Ectodermal cell (in vitro differentiated cells): Measurements from ENCODE around the gene EPB41L5.

Experiments
- H3K27ac ChIP-seq: 2 replicates; pipeline ENCODE4 v1.7.0; 2013; ENCODE audit warnings: mild to moderate bottlenecking, low read depth, low read length; ENCODE audit not compliant: insufficient read depth, poor library complexity, severe bottlenecking
- H3K27me3 ChIP-seq: 2 replicates; pipeline ENCODE4 v1.7.0; 2013; ENCODE audit warnings: mild to moderate bottlenecking, low read length; ENCODE audit not compliant: insufficient read depth, control insufficient read depth, poor library complexity, severe bottlenecking
- H3K36me3 ChIP-seq: one replicate; pipeline ENCODE4 v1.7.0; 2013; ENCODE audit warnings: low read length; ENCODE audit not compliant: control insufficient read depth, insufficient read depth
- H3K4me1 ChIP-seq: one replicate; pipeline ENCODE4 v1.7.0; 2013; ENCODE audit warnings: low read length; ENCODE audit not compliant: control insufficient read depth, insufficient read depth
- H3K4me3 ChIP-seq: 2 replicates; pipeline ENCODE4 v1.7.0; 2013; ENCODE audit warnings: low read depth, low read length, control low read depth; ENCODE audit not compliant: insufficient read depth
- H3K9me3 ChIP-seq: 2 replicates; pipeline ENCODE4 v1.7.0; 2013; ENCODE audit warnings: mild to moderate bottlenecking, low read length, moderate library complexity; ENCODE audit not compliant: control insufficient read depth
- WGBS, 2 experiments: methylation state at CpG; one replicate each; pipeline ENCODE4 v1.1.7; 2013; ENCODE audit warnings: missing lambda C conversion rate in 2 of 2; 5-methylcytosine and 5-hydroxymethylcytosine counted together

The EPB41L5 gene

DNA sequence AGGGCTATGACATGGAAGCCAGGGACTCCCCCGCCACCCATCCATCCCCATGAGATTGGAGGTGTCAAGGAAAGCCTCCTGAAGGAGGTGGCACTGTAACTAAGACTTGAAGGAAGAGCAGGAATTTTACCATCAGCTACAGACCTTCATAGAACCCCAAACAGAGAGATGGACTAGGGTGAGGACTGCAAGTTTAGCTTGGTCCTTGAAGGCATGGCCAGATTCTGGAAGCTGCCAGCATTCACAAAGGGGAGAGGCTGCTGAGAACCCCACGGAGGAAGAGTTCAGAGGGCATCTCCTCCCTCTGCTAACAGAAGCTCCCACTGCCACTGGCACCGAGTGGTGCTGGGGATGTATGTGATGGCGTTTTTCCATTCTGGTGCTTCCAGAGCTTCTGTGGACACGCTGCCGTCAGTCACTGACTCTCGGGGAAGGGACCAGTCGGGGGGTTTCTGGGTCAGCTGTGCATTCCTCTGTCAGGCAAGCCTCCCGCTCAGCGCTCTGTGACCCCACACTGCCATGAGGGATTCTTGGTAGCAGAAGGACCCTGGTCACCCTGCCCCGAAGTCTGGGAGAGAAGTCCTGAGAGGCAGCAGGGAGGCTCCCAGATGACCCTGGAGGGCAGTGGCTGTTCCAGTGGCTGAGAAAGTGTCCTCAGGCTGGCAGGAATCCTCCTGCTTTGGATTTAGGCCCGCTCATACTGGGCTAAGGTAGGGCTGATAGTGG, 192.2 kb downstream of the EPB41L5 start:
- Histone ChIP-seq H3K27ac (no peak overlapping the region), H3K4me3 (no peak overlapping the region), H3K9me3 (no peaks in the 10 kb centered on the region), H3K36me3 (no peaks in the 10 kb centered on the region), H3K4me1 (no peaks in the 10 kb centered on the region), H3K27me3 (no peaks in the 10 kb centered on the region)
- 91 to 95% methylated on average over 12 of the region's 12 CpGs for WGBS, 2 experiments

DNA sequence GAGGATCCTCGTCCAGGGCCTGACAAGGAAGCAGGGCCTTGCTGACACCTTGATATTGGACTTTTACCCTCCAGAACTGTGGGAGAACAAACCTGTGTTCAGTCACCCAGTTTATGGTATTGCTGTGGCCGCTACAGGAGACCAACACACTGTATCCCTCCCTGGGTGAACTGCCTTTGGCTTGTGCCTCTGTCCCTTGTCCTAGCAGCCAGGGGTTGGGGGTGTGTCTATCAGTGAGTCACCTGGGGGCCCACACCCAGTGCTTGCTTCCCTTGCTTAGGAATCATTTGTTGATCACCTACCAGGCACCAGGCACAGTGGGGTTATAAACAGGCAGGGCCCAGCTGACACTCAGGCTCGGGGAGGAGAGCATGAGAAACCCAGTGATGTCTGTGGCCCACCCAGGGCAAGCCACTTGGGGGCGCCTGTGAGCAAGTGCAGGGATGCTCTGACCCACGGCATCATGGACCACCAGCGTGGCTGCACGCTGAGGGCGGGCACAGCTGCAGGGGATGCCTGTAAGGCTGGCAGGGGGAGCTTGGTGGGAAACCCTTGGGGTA, 193.2 kb downstream of the EPB41L5 start:
- Histone ChIP-seq H3K9me3 (no peaks in the 10 kb centered on the region), H3K4me1 (no peaks in the 10 kb centered on the region), H3K4me3 (no peak overlapping the region), H3K36me3 (no peaks in the 10 kb centered on the region), H3K27me3 (no peaks in the 10 kb centered on the region), H3K27ac (no peak overlapping the region)
- 47 to 52% methylated on average over 8 of the region's 8 CpGs for WGBS, 2 experiments

DNA sequence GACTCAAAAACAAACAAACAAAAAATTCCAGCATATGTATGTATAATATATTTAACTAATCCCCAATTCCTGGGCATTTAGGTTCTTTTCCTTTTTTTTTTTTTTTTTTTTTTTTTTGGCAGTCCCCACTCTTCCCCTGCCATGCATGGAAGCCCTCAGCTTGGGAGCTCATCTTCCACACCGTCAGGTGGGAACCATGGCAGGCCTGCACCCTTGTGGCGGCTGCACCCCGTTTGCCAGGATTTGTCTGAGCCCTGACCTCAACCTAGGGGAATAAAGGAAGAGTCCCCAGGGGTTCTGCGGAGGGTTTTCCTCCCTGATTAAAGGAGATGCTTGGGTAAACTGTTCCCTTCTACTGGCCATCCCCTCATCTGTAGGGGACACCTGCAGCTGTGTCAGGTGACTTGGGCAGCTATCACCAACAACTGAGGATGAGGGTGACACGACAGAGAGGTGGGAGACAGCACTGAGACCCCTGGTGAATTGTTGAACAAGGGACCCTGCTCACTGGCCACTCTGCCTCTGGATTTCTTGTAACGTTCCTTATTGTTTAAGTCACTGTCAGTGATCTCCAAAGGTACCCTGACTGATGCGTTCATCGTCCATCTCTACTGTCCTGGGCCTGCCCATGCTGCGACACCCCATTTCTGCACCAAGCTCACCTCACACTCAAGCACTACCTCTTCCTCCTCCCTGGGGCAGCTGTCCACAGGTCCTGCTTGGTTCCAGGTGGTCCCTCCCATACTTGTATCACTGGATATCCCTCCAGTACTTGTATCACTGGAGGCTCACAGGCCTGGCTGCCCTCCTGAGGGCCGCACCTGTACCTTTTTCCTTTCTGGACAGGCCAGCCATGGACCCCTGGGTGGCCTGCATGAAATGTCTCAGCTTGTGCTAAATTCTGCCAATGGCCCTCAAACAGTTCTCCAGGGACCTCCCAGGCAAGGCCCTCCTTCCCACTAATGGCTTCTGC, 195.8 kb downstream of the EPB41L5 start:
- no peaks in the 10 kb centered on the region for H3K4me1 ChIP-seq
- H3K9me3 ChIP-seq: no peaks in the 10 kb centered on the region
- no peaks in the 10 kb centered on the region for H3K36me3 ChIP-seq
- 90 to 92% methylated on average over 10 of the region's 10 CpGs for WGBS, 2 experiments
- no peaks in the 10 kb centered on the region for H3K27me3 ChIP-seq
- H3K27ac ChIP-seq: no peak overlapping the region
- H3K4me3 ChIP-seq: no peak overlapping the region

DNA sequence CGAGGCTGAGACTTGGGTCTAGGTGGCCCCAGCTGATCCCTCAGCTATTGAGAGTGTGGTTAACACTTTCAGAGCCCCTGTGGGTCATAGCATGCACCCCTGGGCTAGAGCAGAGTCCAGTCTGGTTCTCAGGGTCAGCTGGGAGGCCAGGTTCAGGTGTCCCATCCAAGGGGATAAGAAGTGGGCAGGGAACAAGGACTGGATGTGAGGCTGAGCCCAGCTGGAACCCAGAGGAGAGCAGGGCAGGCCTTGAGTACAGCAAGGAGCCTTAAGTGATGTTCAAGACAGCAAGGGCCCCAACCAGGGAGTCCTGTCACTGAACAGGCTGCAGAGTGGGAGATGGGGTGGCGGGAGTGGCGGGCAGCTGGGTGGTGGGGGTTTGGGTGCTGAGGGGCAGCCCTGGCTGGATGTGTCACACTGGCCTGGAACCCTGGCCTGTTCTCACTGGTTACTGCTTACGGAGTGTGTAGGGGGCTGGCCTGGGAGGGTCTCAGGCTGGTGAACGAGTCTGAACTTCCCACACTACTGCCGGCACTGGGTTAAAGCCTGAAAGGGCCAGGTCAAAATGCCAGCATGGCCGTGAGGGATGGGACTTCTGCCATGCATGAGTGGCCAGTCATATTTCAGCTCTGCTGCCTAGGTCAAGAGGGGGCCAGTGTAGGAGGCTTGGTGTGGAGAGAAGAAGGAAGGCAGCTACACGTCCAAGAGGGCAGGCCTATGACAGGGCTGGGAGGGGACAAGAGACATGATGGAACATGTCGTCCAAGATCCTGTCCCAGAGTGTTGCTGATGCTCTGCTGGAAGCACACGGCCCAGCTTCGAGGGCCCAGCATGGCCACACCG, 196.8 kb downstream of the EPB41L5 start:
- Histone ChIP-seq H3K9me3 (no peaks in the 10 kb centered on the region), H3K4me1 (no peaks in the 10 kb centered on the region), H3K27me3 (no peaks in the 10 kb centered on the region), H3K36me3 (no peaks in the 10 kb centered on the region), H3K27ac (no peak overlapping the region), H3K4me3 (no peak overlapping the region)
- 92 to 94% methylated on average over 12 of the region's 12 CpGs for WGBS, 2 experiments

DNA sequence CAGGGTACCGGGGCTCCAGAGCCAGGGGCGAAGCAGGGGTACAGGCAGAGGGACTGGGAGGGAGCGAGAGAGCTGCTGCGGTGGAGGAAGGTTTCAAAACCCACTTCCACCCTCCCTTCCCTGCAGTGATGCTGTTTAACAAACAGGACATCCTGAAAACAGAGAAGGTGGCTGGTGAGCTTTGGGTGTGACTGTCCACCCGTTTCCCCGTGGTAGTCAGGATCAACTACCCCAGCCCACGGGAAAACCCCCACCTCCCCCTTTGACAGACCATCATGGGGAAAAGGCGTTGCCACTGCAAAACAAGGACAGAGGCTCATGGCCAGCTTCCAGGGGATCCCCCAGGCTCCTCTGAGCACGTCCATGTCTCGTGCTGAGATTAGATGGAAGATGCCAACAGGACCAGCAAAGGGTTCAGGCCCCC, 197.4 kb downstream of the EPB41L5 start:
- Histone ChIP-seq H3K27me3 (no peaks in the 10 kb centered on the region), H3K27ac (no peak overlapping the region), H3K36me3 (no peaks in the 10 kb centered on the region), H3K9me3 (no peaks in the 10 kb centered on the region), H3K4me1 (no peaks in the 10 kb centered on the region), H3K4me3 (no peak overlapping the region)
- 79 to 85% methylated on average over 10 of the region's 10 CpGs for WGBS, 2 experiments

DNA sequence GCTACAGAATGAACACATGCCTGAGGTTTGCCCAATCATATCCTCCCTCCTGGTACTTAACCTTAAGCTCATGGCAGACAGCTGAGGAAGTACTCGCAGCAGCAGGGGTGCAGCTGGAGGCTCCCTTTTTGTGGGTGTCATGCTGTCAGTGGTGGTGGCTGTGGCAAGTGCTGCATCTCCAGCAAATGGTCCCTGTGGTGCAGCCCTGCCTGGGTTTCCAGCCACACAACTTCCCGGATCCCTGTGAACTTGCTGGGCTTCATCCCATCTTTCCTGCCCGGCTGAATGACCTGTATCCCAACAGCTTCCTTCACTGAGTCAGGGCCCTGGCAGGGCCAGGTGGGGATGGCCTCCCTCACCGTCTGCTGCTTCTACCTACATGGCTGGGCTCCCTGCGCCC, 205.3 kb downstream of the EPB41L5 start:
- Histone ChIP-seq H3K27ac (no peak overlapping the region), H3K9me3 (peaks cover 2% of the 10 kb centered on the region), H3K4me1 (no peaks in the 10 kb centered on the region), H3K4me3 (no peak overlapping the region), H3K27me3 (peaks cover 8% of the 10 kb centered on the region), H3K36me3 (no peaks in the 10 kb centered on the region)
- WGBS, 2 experiments: 95% methylated on average over 5 of the region's 5 CpGs

DNA sequence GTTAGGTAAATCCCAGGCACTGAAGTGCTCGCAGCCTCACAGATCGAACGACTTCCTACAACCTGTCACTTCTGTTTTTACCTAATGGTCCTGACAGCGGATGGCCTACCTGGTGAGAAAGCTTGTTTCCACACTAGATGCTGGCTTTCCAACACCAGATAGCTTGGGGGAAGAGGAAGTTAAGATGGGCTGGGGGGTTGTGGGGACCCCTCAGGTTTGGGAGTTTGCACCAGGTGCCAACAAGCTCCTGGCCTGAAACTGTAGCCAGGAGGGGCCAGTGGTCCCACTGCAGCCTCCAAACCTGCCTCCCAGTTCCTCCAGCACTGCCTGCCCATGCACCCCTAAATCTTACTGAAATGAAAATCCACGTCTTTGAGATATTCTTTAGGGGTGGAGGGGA, 206.4 kb downstream of the EPB41L5 start:
- no peaks in the 10 kb centered on the region for H3K36me3 ChIP-seq
- WGBS, 2 experiments: 93 to 96% methylated on average over 5 of the region's 5 CpGs
- peaks cover 2% of the 10 kb centered on the region for H3K9me3 ChIP-seq
- H3K27ac ChIP-seq: no peak overlapping the region
- H3K4me3 ChIP-seq: no peak overlapping the region
- peaks cover 18% of the 10 kb centered on the region for H3K27me3 ChIP-seq
- peaks cover 4% of the 10 kb centered on the region for H3K4me1 ChIP-seq

DNA sequence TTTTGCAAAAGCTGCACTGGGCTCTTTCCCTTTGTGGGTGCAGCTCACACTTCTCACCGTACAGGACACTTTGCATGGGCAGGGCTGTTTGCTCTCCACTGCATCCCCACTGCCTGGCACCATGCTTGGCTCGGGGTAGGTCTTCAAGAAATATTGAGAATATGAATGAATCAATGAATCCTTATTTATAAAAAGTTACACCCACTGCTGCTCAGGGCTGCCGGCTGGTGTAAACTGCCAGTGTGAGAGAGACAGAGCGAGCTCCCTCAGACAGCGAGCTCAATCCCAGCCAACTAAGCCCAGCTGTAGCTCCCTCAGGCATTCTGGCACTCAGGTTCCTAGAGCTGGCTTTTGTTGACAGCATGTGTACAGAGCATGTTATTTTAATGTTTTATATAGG, 206.9 kb downstream of the EPB41L5 start:
- Histone ChIP-seq H3K36me3 (no peaks in the 10 kb centered on the region), H3K9me3 (peaks cover 2% of the 10 kb centered on the region), H3K27me3 (peaks cover 23% of the 10 kb centered on the region), H3K27ac (no peak overlapping the region), H3K4me3 (no peak overlapping the region), H3K4me1 (peaks cover 4% of the 10 kb centered on the region)
- WGBS, 2 experiments: 94 to 98% methylated on average over 4 to 5 of the region's 5 CpGs

DNA sequence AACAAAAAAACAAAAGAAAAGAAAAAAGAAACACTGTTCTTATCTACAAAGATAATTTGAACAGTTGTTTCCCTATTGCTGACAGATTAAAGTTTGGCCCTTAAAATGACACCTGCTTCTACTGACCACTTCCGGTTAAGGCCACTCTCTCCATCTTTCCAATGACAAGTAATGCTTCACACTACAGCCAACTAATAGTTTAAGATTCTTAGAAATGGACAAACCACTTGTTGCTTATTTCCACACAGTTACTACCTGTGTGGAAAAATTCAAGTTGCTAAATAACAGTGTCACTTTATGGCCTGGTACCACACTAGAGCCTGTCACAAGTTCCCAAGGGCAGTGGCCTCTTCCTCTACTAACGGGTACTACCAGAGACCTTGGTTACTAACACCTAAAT, 207.9 kb downstream of the EPB41L5 start:
- Histone ChIP-seq H3K27me3 (peaks cover 25% of the 10 kb centered on the region), H3K27ac (no peak overlapping the region), H3K4me1 (peaks cover 4% of the 10 kb centered on the region), H3K36me3 (no peaks in the 10 kb centered on the region), H3K4me3 (no peak overlapping the region), H3K9me3 (peaks cover 2% of the 10 kb centered on the region)
- 90 to 91% methylated on average over 2 of the region's 2 CpGs for WGBS, 2 experiments
